ENCODE measurements around the gene PLIN3. TPM values are rescaled to one million over a fixed set of nuclear protein-coding genes. Genes with fewer than 3 reads are reported as not detected.

The PLIN3 gene
- total and polyA plus RNA-seq, 2 of the 4 experiments (the other 2 are of a cell fraction) = 147 to 246 TPM

- TF ChIP-seq CTCF (conservative IDR thresholded peaks at IDR 0.05; ENCODE audit: low read depth, low read length) = peak; percentile 99
These were observed 76.1 kb downstream of the PLIN3 start, which contains the start of gene FEM1A (continued) for GRCh38 chr19:4791183-4792018.

Other genes starting within 250 kb of the PLIN3 start
- 2.5 and 3.1 TPM in 2 replicates for gene TNFAIP8L1, start 228.2 kb downstream of the PLIN3 start, total RNA-seq (2012; rRNA removed)
- 6.0 TPM in 2 replicates for gene TNFAIP8L1, start 228.2 kb downstream of the PLIN3 start, polyA plus RNA-seq (2012; rRNA removed)
- 160 and 203 TPM in 2 replicates for gene MYDGF, start 197.3 kb downstream of the PLIN3 start, total RNA-seq (2012; rRNA removed)
- gene MYDGF, start 197.3 kb downstream of the PLIN3 start, polyA plus RNA-seq (2012; rRNA removed) = 310 and 381 TPM in 2 replicates
- 12.2 and 12.4 TPM in 2 replicates for gene DPP9, start 143.8 kb downstream of the PLIN3 start, total RNA-seq (2012; rRNA removed)
- 33.0 and 37.3 TPM in 2 replicates for gene DPP9, start 143.8 kb downstream of the PLIN3 start, polyA plus RNA-seq (2012; rRNA removed)
- 8.6 and 8.8 TPM in 2 replicates for gene FEM1A, start 75.9 kb downstream of the PLIN3 start, total RNA-seq (2012; rRNA removed)
- 5.3 and 5.8 TPM in 2 replicates for gene FEM1A, start 75.9 kb downstream of the PLIN3 start, polyA plus RNA-seq (2012; rRNA removed)
- 0.90 and 1.1 TPM in 2 replicates for gene TICAM1, start 36.0 kb downstream of the PLIN3 start, total RNA-seq (2012; rRNA removed)
- gene TICAM1, start 36.0 kb downstream of the PLIN3 start, polyA plus RNA-seq (2012; rRNA removed) = 9.2 and 10.9 TPM in 2 replicates
- gene ARRDC5, start 35.2 kb upstream of the PLIN3 start, total RNA-seq (2012; rRNA removed) = not detected in 2 replicates
- gene ARRDC5, start 35.2 kb upstream of the PLIN3 start, polyA plus RNA-seq (2012; rRNA removed) = not detected in 2 replicates
- 57.4 and 70.3 TPM in 2 replicates for gene UHRF1, start 41.8 kb upstream of the PLIN3 start, total RNA-seq (2012; rRNA removed)
- gene UHRF1, start 41.8 kb upstream of the PLIN3 start, polyA plus RNA-seq (2012; rRNA removed) = 47.4 and 49.2 TPM in 2 replicates
- 5.0 TPM in 2 replicates for gene KDM4B, start 101.4 kb upstream of the PLIN3 start, total RNA-seq (2012; rRNA removed)
- 17.9 and 20.8 TPM in 2 replicates for gene KDM4B, start 101.4 kb upstream of the PLIN3 start, polyA plus RNA-seq (2012; rRNA removed)

Measured in IMR-90 (cell line).